GM12873 (cell line): Measurements from ENCODE around the gene MRPS18A.

Source experiments
- TF ChIP-seq, protein P1 (sequence below): IDR thresholded peaks from 2 replicates; pipeline ENCODE4 v1.5.1; 2012; ENCODE audit warnings: low read depth, mild to moderate bottlenecking, moderate library complexity, low read length, control low read depth; ENCODE audit not compliant: insufficient read depth; ENCODE audit errors: missing control alignments

The MRPS18A gene

DNA sequence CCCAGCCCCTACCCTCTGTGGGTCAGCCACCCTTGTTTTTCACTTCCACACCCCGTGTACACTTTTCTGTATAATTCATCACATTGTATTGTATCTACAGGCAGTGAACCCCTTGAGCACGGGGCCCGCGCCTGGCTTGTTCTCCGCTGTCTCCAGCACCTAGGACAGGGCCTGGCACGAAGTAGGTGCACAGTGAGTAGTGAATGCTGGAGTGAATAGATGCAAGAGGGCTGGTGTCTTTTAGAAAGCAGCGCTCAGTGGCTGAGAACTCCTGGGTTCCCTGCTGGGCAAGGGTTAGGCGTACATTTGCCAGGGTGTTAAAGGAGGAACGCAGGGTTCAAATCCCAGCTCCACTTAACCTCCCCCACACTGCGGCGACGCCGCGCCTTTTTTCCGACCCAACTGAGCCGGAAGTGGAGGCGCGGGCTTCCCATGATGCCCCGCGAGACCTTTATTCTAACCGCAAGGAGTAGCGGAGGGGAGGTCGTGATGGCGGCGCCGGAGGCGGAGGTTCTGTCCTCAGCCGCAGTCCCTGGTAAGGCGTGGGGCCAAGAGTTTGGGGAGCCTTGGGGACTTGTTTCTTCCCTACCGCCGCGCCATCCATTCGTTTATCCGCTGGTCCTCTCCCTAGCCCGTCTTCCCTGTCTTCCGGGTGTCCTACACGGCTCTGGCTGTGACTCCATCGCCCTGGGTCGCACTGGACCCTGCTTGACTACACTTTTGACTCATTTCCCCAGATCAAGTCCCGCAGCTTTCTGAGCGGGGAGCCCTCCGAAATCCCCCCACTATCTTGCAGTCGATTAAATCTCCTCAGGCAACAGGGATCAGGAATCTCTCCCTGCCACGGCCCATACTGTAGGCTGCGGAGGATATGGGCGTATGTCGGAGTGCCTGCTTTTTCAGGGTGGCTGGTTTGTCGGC lies 51.9 kb downstream of the MRPS18A start, which contains the start of gene MAD2L1BP:
Gene MAD2L1BP (plus strand): TSS at position 454 of the 921 bp plus-strand sequence. CDS start 36 bp downstream, at position 490.
- TF ChIP-seq, protein P1, sequence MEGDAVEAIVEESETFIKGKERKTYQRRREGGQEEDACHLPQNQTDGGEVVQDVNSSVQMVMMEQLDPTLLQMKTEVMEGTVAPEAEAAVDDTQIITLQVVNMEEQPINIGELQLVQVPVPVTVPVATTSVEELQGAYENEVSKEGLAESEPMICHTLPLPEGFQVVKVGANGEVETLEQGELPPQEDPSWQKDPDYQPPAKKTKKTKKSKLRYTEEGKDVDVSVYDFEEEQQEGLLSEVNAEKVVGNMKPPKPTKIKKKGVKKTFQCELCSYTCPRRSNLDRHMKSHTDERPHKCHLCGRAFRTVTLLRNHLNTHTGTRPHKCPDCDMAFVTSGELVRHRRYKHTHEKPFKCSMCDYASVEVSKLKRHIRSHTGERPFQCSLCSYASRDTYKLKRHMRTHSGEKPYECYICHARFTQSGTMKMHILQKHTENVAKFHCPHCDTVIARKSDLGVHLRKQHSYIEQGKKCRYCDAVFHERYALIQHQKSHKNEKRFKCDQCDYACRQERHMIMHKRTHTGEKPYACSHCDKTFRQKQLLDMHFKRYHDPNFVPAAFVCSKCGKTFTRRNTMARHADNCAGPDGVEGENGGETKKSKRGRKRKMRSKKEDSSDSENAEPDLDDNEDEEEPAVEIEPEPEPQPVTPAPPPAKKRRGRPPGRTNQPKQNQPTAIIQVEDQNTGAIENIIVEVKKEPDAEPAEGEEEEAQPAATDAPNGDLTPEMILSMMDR, result no peak

DNA sequence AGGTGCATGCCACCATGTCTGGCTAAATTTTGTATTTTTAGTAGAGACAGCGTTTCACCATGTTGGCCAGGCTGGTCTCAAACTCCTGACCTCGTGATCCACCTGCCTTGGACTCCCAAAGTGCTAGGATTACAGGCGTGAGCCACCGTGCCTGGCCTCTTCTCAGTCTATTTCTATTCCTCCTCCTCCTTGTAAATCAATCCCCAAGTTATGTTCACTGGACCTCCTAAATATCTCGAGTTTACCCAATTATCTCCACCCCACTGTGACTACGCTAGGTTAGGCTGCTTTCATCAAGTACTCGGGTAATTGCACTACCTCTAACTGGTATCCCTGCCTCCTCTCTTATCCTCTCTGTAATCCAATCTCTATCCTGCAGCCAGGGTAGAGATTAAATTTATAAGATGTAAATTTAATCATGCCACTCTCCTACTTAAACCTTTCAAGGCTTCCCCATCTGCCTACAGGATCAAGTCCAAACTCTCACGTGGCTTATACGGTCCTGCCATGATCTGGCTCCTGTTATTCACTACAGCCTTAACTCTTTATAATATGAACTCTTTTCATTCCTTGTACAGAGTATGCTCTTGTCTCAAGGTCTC lies 52.8 kb downstream of the MRPS18A start:
- TF ChIP-seq, protein P1, result no peak

DNA sequence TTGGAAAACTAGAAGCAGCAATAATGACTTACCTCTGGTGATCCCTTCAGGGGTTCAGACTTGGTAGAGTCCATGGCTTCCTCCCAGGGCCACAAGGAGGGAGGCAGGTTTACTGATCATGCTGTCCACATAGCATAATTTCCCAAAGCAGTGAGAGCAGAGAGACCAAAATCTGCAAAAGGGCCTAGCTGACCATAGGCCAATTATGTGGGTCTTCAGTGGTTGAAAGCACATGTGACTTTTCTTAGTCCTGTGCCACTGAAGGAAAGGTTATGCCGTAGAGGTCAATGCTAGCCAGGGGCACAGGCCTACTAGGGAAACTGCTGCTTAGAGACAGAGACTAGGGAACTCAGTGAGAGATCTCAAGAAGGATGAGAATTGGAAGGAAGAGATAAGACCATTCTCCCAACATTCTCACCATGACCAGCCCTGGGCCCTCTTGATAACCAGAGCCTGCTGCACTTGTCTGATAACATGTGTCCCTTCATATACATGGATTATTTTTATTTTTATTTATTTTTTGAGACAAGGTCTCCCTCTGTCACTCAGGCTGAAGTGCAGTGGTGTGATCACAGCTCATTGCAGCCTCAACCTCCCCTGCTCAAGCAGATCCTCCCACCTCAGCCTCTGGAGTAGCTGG lies 56.5 kb downstream of the MRPS18A start:
- TF ChIP-seq, protein P1, result no peak

DNA sequence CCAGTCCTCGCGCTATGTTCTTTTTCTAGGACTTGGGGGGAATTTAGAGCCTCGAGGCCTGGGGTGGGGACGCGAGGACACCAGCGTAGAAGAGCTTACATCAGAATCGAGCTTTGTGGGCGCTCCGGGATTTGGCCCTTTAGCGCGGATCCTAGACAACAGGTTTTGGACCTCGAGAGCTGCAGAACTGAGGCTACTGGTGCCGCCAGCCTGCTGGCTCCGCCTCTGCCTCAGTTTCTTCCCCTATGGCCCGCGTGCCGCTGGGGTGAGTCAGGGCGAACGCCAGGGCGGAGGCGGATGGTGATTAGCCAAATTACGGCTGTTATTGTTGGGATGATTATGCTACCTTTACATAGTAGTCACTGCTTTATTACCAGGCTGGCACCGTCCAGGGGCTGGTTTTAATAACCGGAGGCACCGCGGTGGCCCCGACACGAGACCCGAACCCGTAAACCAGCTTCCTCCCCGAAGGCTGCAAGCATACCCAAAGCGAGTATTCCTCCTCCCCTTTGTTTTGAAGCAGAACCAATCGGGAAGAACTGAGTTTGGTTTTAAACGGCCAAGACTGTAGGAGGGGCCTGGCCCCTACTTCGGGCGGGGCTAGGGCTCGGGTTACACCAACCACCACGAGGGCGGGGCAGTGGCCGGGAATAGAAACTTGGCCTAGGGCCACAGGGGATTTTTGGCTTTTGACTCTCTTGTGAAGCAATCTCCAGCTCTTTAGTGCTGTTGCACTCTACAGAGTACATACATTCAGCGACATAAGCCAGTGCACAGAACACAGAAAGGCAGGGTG lies 57.9 kb downstream of the MRPS18A start:
- TF ChIP-seq, protein P1, result no peak

DNA sequence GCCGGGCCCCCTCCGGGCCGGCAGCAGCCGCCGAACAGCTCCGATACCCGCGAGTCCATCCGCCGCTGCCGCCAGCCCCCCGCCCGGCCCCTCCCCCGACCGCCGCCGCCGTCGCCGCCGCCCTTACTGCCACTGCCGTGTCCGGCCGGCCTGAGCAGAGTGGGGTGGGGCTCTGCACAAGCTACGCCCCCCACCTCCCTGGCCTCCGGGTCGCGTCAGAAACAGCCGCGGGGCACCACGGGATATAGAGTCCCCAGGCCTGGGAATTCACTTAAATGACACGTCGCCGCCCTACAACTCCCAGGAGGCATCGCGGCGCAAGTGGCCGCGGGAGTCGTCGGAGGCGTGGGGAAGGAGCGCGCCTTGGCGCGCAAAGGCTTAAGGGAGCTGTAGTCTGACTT lies 58.5 kb downstream of the MRPS18A start, which contains the start of gene GTPBP2:
Gene GTPBP2 (minus strand): TSS at position 161 of the 401 bp plus-strand sequence. CDS start 102 bp downstream, at position 59.
- TF ChIP-seq, protein P1, result no peak

DNA sequence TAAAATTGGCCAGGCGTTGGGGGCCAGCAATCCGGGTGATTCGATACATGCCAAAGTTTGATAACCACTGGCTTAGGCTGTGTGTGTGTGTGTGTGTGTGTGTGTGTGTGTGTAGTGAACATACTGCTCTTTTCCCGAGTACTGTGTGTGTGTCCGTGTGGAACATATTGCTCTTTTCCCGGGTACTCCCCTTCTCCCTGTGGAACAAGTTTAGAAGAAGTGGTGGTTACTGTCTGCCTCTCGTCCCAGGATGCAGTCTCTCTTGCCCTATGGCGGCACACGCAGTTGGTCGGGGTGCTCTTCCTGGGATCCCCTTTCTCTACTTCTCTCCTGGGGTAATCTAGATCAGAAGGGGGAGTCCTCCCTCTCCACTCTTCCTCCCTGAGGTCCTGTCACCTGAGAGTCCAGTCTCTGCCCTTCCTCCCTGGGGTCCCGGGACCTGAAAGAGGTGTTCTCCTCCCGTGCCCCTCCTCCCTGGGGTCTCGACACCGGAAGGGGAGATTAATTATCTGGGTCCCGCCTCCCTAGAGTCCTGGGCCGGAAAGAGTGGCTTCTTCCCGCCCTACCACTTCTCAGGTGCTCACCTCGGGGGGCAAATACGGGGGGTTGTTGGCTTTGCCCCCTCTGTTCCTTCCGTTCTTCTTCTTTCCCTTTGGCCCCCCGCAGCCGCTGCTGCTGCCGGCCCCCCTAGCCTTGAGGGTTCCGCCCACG lies 59.0 kb downstream of the MRPS18A start:
- TF ChIP-seq, protein P1, result no peak
